Pancreas (tissue), 10 donors: ENCODE measurements around the gene HSPBP1. TPM values are rescaled to one million over a fixed set of nuclear protein-coding genes. Genes with fewer than 3 reads are reported as not detected.

ENCODE experiments used
- ATAC-seq, 4 donors: fragments of 200-7000 bp; cut with Tn5 transposase; one replicate each; pipeline versions ENCODE4 v1.8.0 to v1.9.1; 2020; ENCODE audit warnings: mild to moderate bottlenecking in 4 of 4, moderate library complexity in 4 of 4
- DNase-seq, 6 donors: peaks; one replicate each; pipeline ENCODE4 v3.0.0-alpha.2; 2020
- FAIRE-seq: peaks from 2 replicates; lab custom pipeline; 2012; peaks lifted over from hg19 to GRCh38; lab: Jason Lieb, UNC
- H3K27ac ChIP-seq, 4 donors: fragments of 200-600 bp; sonication (generic); 1 replicate in 3 of 4; 2 replicates in 1 of 4; pipeline versions ENCODE4 v1.5.0 to v1.8.0; 2020
- H3K27me3 ChIP-seq, 4 donors: fragments of 200-600 bp; one replicate each; pipeline ENCODE4 v1.8.0; 2021
- H3K36me3 ChIP-seq, 3 donors: fragments of 200-600 bp; sonication (generic) in 1 of 3; one replicate each; pipeline versions ENCODE4 v1.5.0 to v1.8.0; 2020 to 2021
- H3K4me1 ChIP-seq, 3 donors: fragments of 200-600 bp; one replicate each; pipeline ENCODE4 v1.8.0; 2021
- H3K4me3 ChIP-seq, 4 donors: fragments of 200-600 bp; sonication (generic) in 2 of 4; one replicate each; pipeline versions ENCODE4 v1.5.0 to v1.8.0; 2020 to 2021
- H3K9me3 ChIP-seq, 4 donors: fragments of 200-600 bp; one replicate each; pipeline ENCODE4 v1.8.0; 2021
- WGBS, 2 donors: extraction: QIAGEN DNeasy Blood & Tissue Kit; methylation state at CpG; one replicate each; pipeline ENCODE4 v1.1.7; 2013; 5-methylcytosine and 5-hydroxymethylcytosine counted together
- intact Hi-C, 3 donors: fragments of 100-400 bp; cut with DNase I; formaldehyde crosslinking; loops; one replicate each; pipeline versions ENCODE4 v1.11.1 to v1.14.2; 2022
- polyA plus RNA-seq, 2 donors: library from polyadenylated mRNA; stranded (reverse); fragments of 200-250 nt; gene quantifications; one replicate each; pipeline ENCODE4 v1.2.3, GENCODE V29; 2013
- total RNA-seq, 6 donors: library from RNA; stranded (reverse); fragmentation: NEBNext Ultra II Directional in 4 of 6; extraction: Animal tissue kit (Norgen Biotek cat#: 25700) in 4 of 6; gene quantifications; one replicate each; pipeline versions ENCODE4 v1.2.1 to v1.2.4, GENCODE V29; 2021 to 2023
- TF ChIP-seq, protein P1 (sequence below), 4 donors: fragments of 200-600 bp; sonication (generic) in 3 of 4; IDR thresholded peaks; one replicate each; pipeline versions ENCODE4 v1.5.0 to v1.8.0; 2021; ENCODE audit warnings: antibody characterized with exemption in 4 of 4
- donor health status: healthy with polysubstance abuse.
- donor health status: DM: no; HTN: no; CAD: no; lungs with moderate emphysema.
- donor health status: DM: no; HTN: no; CAD: no.
- donor health status: control.
- donor health status: control.
- donor health status: Bipolar disorder and iron deficiency.
- donor health status: DM: yes; HTN: yes; CAD: no.
- donor health status: DM: no; HTN: no; CAD: no.
- donor health status: DM: no; HTN: no; CAD: no.
- donor health status: DM: yes; HTN: yes; CAD: no.

The HSPBP1 gene
- total and polyA plus RNA-seq, 8 donors = 7.0 to 29.5 (median 12.8) TPM

DNA sequence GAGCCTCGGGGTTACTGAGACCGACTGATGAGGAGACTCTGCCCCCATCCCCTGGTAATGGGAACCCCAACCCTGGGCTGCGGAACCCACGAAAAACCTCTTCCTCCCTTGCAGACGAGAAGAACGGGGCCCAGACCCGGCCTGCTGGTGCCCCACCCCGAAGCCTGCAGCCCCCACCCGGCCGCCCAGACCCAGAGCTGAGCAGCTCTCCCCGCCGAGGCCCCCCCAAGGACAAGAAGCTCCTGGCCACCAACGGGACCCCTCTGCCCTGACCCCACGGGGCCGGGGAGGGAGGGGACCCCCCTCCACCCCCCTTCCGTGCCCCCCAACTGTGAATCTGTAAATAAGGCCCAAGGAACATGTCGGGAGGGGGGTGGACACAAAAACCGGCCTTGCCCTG lies 31.9 kb upstream of the HSPBP1 start:
- intact Hi-C loops = no loop called here
- no peaks in the 10 kb centered on the region for H3K27me3 ChIP-seq

DNA sequence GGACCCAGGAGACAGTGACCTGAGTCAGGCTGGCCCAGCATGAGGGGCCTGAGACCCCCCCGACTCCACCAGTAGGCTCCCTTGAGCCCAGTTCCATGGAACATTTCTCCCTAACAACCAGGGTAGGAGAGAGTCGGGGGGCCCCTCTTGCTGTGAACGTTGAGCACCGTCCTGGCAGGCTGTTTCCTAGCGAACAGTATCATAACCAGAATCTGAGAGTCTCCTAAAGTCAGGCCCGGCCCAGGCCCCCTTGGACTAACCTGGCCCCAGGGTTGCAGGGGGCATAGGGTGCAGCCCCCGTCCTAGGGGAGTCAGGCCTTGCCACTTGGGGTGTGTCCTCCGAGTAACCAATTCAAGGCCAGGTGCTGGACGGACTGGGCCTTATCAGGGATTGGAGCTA lies 31.5 kb upstream of the HSPBP1 start:
- FAIRE-seq (no peak), DNase-seq (no peak), ATAC-seq (no peak)
- Histone ChIP-seq H3K4me3 (no peak overlapping the region), H3K36me3 (no peaks in the 10 kb centered on the region), H3K27me3 (no peaks in the 10 kb centered on the region), H3K4me1 (no peaks in the 10 kb centered on the region), H3K27ac (no peak overlapping the region), H3K9me3 (no peaks in the 10 kb centered on the region)
- TF ChIP-seq, protein P1, sequence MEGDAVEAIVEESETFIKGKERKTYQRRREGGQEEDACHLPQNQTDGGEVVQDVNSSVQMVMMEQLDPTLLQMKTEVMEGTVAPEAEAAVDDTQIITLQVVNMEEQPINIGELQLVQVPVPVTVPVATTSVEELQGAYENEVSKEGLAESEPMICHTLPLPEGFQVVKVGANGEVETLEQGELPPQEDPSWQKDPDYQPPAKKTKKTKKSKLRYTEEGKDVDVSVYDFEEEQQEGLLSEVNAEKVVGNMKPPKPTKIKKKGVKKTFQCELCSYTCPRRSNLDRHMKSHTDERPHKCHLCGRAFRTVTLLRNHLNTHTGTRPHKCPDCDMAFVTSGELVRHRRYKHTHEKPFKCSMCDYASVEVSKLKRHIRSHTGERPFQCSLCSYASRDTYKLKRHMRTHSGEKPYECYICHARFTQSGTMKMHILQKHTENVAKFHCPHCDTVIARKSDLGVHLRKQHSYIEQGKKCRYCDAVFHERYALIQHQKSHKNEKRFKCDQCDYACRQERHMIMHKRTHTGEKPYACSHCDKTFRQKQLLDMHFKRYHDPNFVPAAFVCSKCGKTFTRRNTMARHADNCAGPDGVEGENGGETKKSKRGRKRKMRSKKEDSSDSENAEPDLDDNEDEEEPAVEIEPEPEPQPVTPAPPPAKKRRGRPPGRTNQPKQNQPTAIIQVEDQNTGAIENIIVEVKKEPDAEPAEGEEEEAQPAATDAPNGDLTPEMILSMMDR (IDR thresholded peaks at IDR 0.05) = no peak
- intact Hi-C loops = no loop called here
- WGBS, 2 donors = 66 to 81% methylated on average over 9 of the region's 9 CpGs

More for the DNA sequence above, 31.9 kb upstream of the HSPBP1 start:
- Histone ChIP-seq H3K4me1 (no peaks in the 10 kb centered on the region), H3K4me3 (no peak overlapping the region), H3K36me3 (no peaks in the 10 kb centered on the region), H3K27ac (no peak overlapping the region), H3K9me3 (no peaks in the 10 kb centered on the region)
- TF ChIP-seq, protein P1 (IDR thresholded peaks at IDR 0.05) = no peak
- ATAC-seq = no peak
- 67 to 78% methylated on average over 18 of the region's 18 CpGs for WGBS, 2 donors
- DNase-seq = no peak
- no peak for FAIRE-seq

GRCh38 chr19:55310498-55310897 lies 30.6 kb upstream of the HSPBP1 start:
- DNase-seq (no peak), ATAC-seq (no peak), FAIRE-seq (no peak)
- no peaks in the 10 kb centered on the region for H3K9me3 ChIP-seq
- H3K4me1 ChIP-seq = no peaks in the 10 kb centered on the region
- no peak overlapping the region for H3K27ac ChIP-seq
- no peaks in the 10 kb centered on the region for H3K36me3 ChIP-seq
- intact Hi-C loops = no loop called here
- WGBS, 2 donors = 60 to 76% methylated on average over 7 of the region's 7 CpGs
- no peaks in the 10 kb centered on the region for H3K27me3 ChIP-seq
- TF ChIP-seq, protein P1 (IDR thresholded peaks at IDR 0.05) = no peak
- no peak overlapping the region for H3K4me3 ChIP-seq

DNA sequence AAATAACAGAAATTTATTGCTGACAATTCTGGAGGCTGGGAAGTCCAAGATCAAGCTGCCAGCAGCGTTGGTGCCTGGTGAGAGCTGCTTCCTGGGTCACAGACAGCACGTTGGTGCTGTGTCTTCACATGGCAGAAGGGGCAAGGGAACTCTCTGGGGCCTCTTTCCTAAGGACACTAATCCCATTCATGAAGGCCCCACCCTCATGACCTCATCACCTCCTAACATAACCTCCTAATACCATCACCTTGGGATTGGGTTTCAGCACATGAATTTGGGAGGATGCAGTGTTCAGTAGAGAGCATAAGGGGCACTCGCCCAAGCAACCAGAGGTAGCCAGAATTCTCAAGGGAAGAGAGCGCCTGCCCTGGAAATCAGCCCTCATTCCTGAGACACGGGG lies 29.5 kb upstream of the HSPBP1 start:
- intact Hi-C loops = loop anchor here in 1 of 3 donors (10.0 kb wide), 1 partner anchor 65 kb away; the partner anchor contains the start of genes IL11 and TMEM190
- DNase-seq (no peak), FAIRE-seq (no peak), ATAC-seq (no peak)
- H3K36me3 ChIP-seq = no peaks in the 10 kb centered on the region
- 86 to 88% methylated on average over 5 of the region's 5 CpGs for WGBS, 2 donors
- no peak overlapping the region for H3K4me3 ChIP-seq
- no peaks in the 10 kb centered on the region for H3K4me1 ChIP-seq
- H3K27me3 ChIP-seq = no peaks in the 10 kb centered on the region
- no peaks in the 10 kb centered on the region for H3K9me3 ChIP-seq
- no peak overlapping the region for H3K27ac ChIP-seq
- TF ChIP-seq, protein P1 (IDR thresholded peaks at IDR 0.05) = no peak

DNA sequence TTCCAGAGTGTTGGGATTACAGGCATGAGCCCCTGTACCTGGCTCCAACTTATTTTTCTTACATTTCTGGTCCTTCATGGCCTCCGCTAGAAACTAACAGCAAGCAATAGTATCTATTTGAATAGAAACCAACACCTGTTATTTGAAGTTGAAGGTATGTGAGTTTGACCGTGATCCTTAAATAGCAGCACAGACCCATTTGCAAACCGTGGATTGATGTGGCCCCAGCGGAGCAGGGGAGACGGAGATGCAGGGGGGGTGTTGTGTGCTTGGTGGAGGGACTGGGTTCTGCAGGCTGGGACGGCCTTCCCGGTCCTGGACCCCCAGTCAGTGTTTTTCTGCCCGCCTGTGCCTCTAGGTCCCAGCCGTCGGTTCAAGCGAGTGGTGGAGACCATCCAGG lies 28.4 kb upstream of the HSPBP1 start:
- H3K4me3 ChIP-seq = no peak overlapping the region
- TF ChIP-seq, protein P1 (IDR thresholded peaks at IDR 0.05) = no peak
- WGBS, 2 donors = 70 to 85% methylated on average over 9 to 11 of the region's 11 CpGs
- ATAC-seq (no peak), DNase-seq (no peak), FAIRE-seq (no peak)
- no peaks in the 10 kb centered on the region for H3K36me3 ChIP-seq
- H3K9me3 ChIP-seq = no peaks in the 10 kb centered on the region
- H3K4me1 ChIP-seq = no peaks in the 10 kb centered on the region
- intact Hi-C loops = loop anchor here in 1 of 3 donors (10.0 kb wide), 1 partner anchor 67 kb away; the partner anchor contains the start of genes IL11 and TMEM190
- H3K27ac ChIP-seq = no peak overlapping the region
- no peaks in the 10 kb centered on the region for H3K27me3 ChIP-seq
